K562 (cell line): ENCODE measurements around the gene CNOT9. TPM values are rescaled to one million over a fixed set of nuclear protein-coding genes. Genes with fewer than 3 reads are reported as not detected.

Experiments
- ATAC-seq: fragments of 200-7000 bp; cut with Tn5 transposase; 3 replicates; pipeline ENCODE4 v1.9.1; 2020; ENCODE audit warnings: moderate library complexity
- BruUV-seq: library from RNA; stranded (reverse); fragments of 400-500 nt; replicated peaks from 2 replicates; lab custom pipeline; 2021; lab: Mats Ljungman, UMichigan
- CTCF ChIA-PET: fragments of 300-600 bp; formaldehyde crosslinking; extraction: SDS; loops from one replicate; lab custom pipeline; 2021; ENCODE audit warnings: low intra/inter-chr PET ratio; lab: Yijun Ruan, JAX
- POLR2A ChIA-PET: fragments of 300-600, 350-650 bp; sonication (Branson Sonifier 250); formaldehyde crosslinking; extraction: SDS; loops from one replicate; lab custom pipeline; 2021; ENCODE audit warnings: antibody characterized with exemption, inconsistent platforms; lab: Yijun Ruan, JAX
- DNase-seq, 4 experiments: peaks; one replicate each; pipeline versions ENCODE4 v3.0.0 to v3.0.0-alpha.2; 2011 to 2018; ENCODE audit warnings: low spot score in 3 of 4, mixed read lengths in 3 of 4; ENCODE audit errors: extremely low read depth in 1 of 4
- FAIRE-seq: peaks from 2 replicates; lab custom pipeline; 2011; peaks lifted over from hg19 to GRCh38; lab: Jason Lieb, UNC
- H2AFZ ChIP-seq: 2 replicates; pipeline ENCODE4 v1.6.0; 2011; ENCODE audit warnings: low read depth, low read length, control low read depth, inconsistent platforms
- H3K27ac ChIP-seq: fragments of 200-600 bp; 3 replicates; pipeline ENCODE4 v1.8.0; 2011; ENCODE audit warnings: low read depth, mild to moderate bottlenecking, control low read depth, inconsistent platforms, low read length, moderate library complexity, mixed read lengths; ENCODE audit errors: extremely low read depth
- H3K27me3 ChIP-seq, 2 experiments: fragments of 300-600 bp in 1 of 2; 2 replicates in 1 of 2; 3 replicates in 1 of 2; pipeline versions ENCODE4 v1.6.0 to v1.8.0; 2011; ENCODE audit warnings: inconsistent platforms in 2 of 2, low read length in 2 of 2, mild to moderate bottlenecking in 1 of 2, mixed read lengths in 1 of 2, moderate library complexity in 1 of 2; ENCODE audit not compliant: control insufficient read depth in 2 of 2, insufficient read depth in 2 of 2
- H3K36me3 ChIP-seq: fragments of 300-600 bp; 3 replicates; pipeline ENCODE4 v1.8.0; 2011; ENCODE audit warnings: mild to moderate bottlenecking, low read length, inconsistent platforms; ENCODE audit not compliant: control insufficient read depth, insufficient read depth
- H3K4me1 ChIP-seq, 2 experiments: fragments of 200-600 bp in 1 of 2; replicated peaks in 1 of 2; 2 replicates in 1 of 2; 3 replicates in 1 of 2; pipeline versions ENCODE4 v1.5.1 to v1.8.0; 2011; ENCODE audit warnings: inconsistent platforms in 2 of 2, low read length in 2 of 2, mild to moderate bottlenecking in 1 of 2, mixed read lengths in 1 of 2, moderate library complexity in 1 of 2; ENCODE audit not compliant: control insufficient read depth in 2 of 2, insufficient read depth in 2 of 2
- H3K4me2 ChIP-seq: 2 replicates; pipeline ENCODE4 v1.6.1; 2011; ENCODE audit warnings: low read length, control low read depth, inconsistent platforms, mixed read lengths; ENCODE audit not compliant: insufficient read depth
- H3K4me3 ChIP-seq: fragments of 200-600 bp; sonication (generic), shearing (Covaris generic); 2 replicates; pipeline ENCODE4 v1.5.1; 2016; ENCODE audit warnings: control low read depth, inconsistent platforms
- H3K79me2 ChIP-seq: fragments of 200-600 bp; 3 replicates; pipeline ENCODE4 v1.8.0; 2011; ENCODE audit warnings: low read length, inconsistent platforms; ENCODE audit not compliant: control insufficient read depth, insufficient read depth
- H3K9ac ChIP-seq, 2 experiments: 2 replicates each; pipeline versions ENCODE4 v1.6.0 to v1.6.1; 2011; ENCODE audit warnings: low read depth in 2 of 2, low read length in 2 of 2, control low read depth in 1 of 2, inconsistent platforms in 1 of 2, mild to moderate bottlenecking in 1 of 2, mixed read lengths in 1 of 2; ENCODE audit not compliant: insufficient read depth in 1 of 2
- H3K9me1 ChIP-seq: one replicate; pipeline ENCODE4 v1.6.0; 2011; ENCODE audit warnings: inconsistent platforms, mild to moderate bottlenecking, low read length, moderate library complexity; ENCODE audit not compliant: control insufficient read depth, insufficient read depth
- H3K9me3 ChIP-seq: replicated peaks from 2 replicates; pipeline ENCODE4 v1.5.1; 2011; ENCODE audit warnings: low read depth, low read length, inconsistent platforms; ENCODE audit not compliant: control insufficient read depth, insufficient read depth
- H4K20me1 ChIP-seq: replicated peaks from 2 replicates; pipeline ENCODE4 v1.6.1; 2011; ENCODE audit warnings: low read length, inconsistent platforms, mixed read lengths; ENCODE audit not compliant: control insufficient read depth, insufficient read depth
- CBX5 ChIP-seq: IDR thresholded peaks from 2 replicates; pipeline ENCODE4 v1.6.1; 2014; ENCODE audit warnings: low read depth, borderline replicate concordance
- DPF2 ChIP-seq: fragments of 450-650 bp; IDR thresholded peaks from 2 replicates; pipeline ENCODE4 v1.6.1; 2016
- ELF1 ChIP-seq: fragments of 200-800 bp; sonication (Bioruptor generic); IDR thresholded peaks from 2 replicates; pipeline ENCODE4 v1.6.1; 2016; ENCODE audit warnings: missing genetic modification characterization, missing compliant biosample characterization
- GTF2A2 ChIP-seq: IDR thresholded peaks from 2 replicates; pipeline ENCODE4 v1.6.1; 2016; ENCODE audit warnings: mild to moderate bottlenecking, missing genetic modification characterization, missing compliant biosample characterization
- HEY1 ChIP-seq: fragments of 250-450 bp; sonication (Bioruptor Pico); IDR thresholded peaks from 2 replicates; pipeline ENCODE4 v1.5.0; 2020; ENCODE audit warnings: mild to moderate bottlenecking, moderate library complexity, borderline replicate concordance
- IRF2 ChIP-seq: sonication (generic); formaldehyde crosslinking; IDR thresholded peaks from 2 replicates; pipeline ENCODE4 v1.8.1; 2022; ENCODE audit warnings: mild to moderate bottlenecking, missing genetic modification reagents
- MTA2 ChIP-seq: fragments of 450-650 bp; IDR thresholded peaks from 2 replicates; pipeline ENCODE4 v1.6.1; 2016; ENCODE audit warnings: low read depth
- NCOA4 ChIP-seq: fragments of 450-650 bp; IDR thresholded peaks from 2 replicates; pipeline ENCODE4 v1.6.1; 2018; ENCODE audit warnings: mild to moderate bottlenecking; ENCODE audit not compliant: partially characterized antibody
- OTX1 ChIP-seq: fragments of 450-650 bp; formaldehyde crosslinking; IDR thresholded peaks from 2 replicates; pipeline ENCODE4 v1.4.0; 2022; ENCODE audit warnings: mild to moderate bottlenecking
- TAF7 ChIP-seq: fragments of 450-650 bp; IDR thresholded peaks from 2 replicates; pipeline ENCODE4 v1.6.1; 2016; ENCODE audit warnings: missing genetic modification characterization, missing compliant biosample characterization
- TEAD1 ChIP-seq, 2 experiments: fragments of 450-650 bp in 1 of 2; sonication (generic) in 1 of 2; formaldehyde crosslinking; IDR thresholded peaks; 2 replicates each; pipeline versions ENCODE4 v1.4.0 to v1.8.0; 2020 to 2022; ENCODE audit warnings: mild to moderate bottlenecking in 2 of 2, missing genetic modification reagents in 1 of 2
- TFAM ChIP-seq: fragments of 250-450 bp; sonication (Bioruptor Pico); conservative IDR thresholded peaks from 2 replicates; pipeline ENCODE4 v1.5.0; 2021; ENCODE audit warnings: mild to moderate bottlenecking, moderate library complexity
- ZC3H4 ChIP-seq: sonication (generic); formaldehyde crosslinking; IDR thresholded peaks from 2 replicates; pipeline ENCODE4 v1.9.0; 2021; ENCODE audit warnings: missing genetic modification reagents, borderline replicate concordance
- ZNF274 ChIP-seq: IDR thresholded peaks from 2 replicates; pipeline ENCODE4 v1.6.1; 2011; ENCODE audit warnings: low read depth, mild to moderate bottlenecking, low read length, moderate library complexity, borderline replicate concordance
- ZNF507 ChIP-seq: conservative IDR thresholded peaks from 2 replicates; pipeline ENCODE4 v1.6.1; 2017; ENCODE audit warnings: missing genetic modification characterization, missing compliant biosample characterization
- ZNF76 ChIP-seq: fragments of 250-450 bp; sonication (Bioruptor Pico); IDR thresholded peaks from 2 replicates; pipeline ENCODE4 v1.4.0; 2020; ENCODE audit warnings: mild to moderate bottlenecking, moderate library complexity, borderline replicate concordance
- ZNF79 ChIP-seq: fragments of 250-450 bp; sonication (Bioruptor Pico); IDR thresholded peaks from 2 replicates; pipeline ENCODE4 v1.4.0; 2020; ENCODE audit warnings: low read depth, mild to moderate bottlenecking, moderate library complexity
- ZSCAN29 ChIP-seq: fragments of 450-650 bp; IDR thresholded peaks from 2 replicates; pipeline ENCODE4 v1.6.1; 2017
- WGBS: fragments of 100-300 bp; shearing (Covaris generic); methylation state at CpG from one replicate; pipeline ENCODE4 v1.1.6; 2016; ENCODE audit warnings: low coverage, mixed read lengths; ENCODE audit not compliant: insufficient coverage; ENCODE audit errors: missing lambda C conversion rate; 5-methylcytosine and 5-hydroxymethylcytosine counted together
- in situ Hi-C: fragments of 300-500 bp; cut with MboI; formaldehyde crosslinking; loops from 4 replicates; pipeline ENCODE4 v1.15.0; 2018; ENCODE audit warnings: inconsistent platforms, mixed read lengths
- intact Hi-C: fragments of 100-400 bp; cut with micrococcal nuclease; formaldehyde crosslinking; loops from 2 replicates; pipeline ENCODE4 v1.14.2; 2022
- polyA plus RNA-seq, 8 experiments: library from polyadenylated mRNA; depleted of rRNA in 4 of 8; stranded (reverse) in 5 of 8; unstranded in 3 of 8; fragments of >200 nt; fragmentation: Nextera tagmentation in 2 of 8; fragmentation: Illumina TruSeq in 1 of 8; extraction: Ambion mirVana in 2 of 8; extraction: Trizol in 1 of 8; gene quantifications; 2 replicates each; pipeline versions ENCODE4 v1.2.1 to v1.2.3, GENCODE V29; 2011 to 2014; ENCODE audit warnings: inconsistent platforms in 1 of 8, missing spikeins in 1 of 8
- total RNA-seq, 7 experiments: library from RNA; depleted of rRNA in 6 of 7; stranded (reverse); fragments of >200 nt in 6 of 7; fragmentation: Illumina TruSeq in 2 of 7; extraction: Trizol in 2 of 7; gene quantifications; 2 replicates each; pipeline versions ENCODE4 v1.2.1 to v1.2.3, GENCODE V29; 2011 to 2021; ENCODE audit warnings: low replicate concordance in 1 of 7
- TF ChIP-seq, protein P1 (sequence below): sonication (generic); formaldehyde crosslinking; IDR thresholded peaks from 2 replicates; pipeline ENCODE4 v1.8.1; 2023; ENCODE audit warnings: mild to moderate bottlenecking, missing genetic modification reagents
- TF ChIP-seq, protein P2 (sequence below): fragments of 450-650 bp; conservative IDR thresholded peaks from 2 replicates; pipeline ENCODE4 v1.6.1; 2016; ENCODE audit warnings: missing genetic modification characterization, low read depth, mild to moderate bottlenecking, control low read depth, missing compliant biosample characterization

The CNOT9 gene
- total and polyA plus RNA-seq, 9 of the 15 experiments (the other 6 are each of a cell fraction or from before 2014, with no cell fraction given) = 19.0 to 82.6 (median 46.7) TPM

DNA sequence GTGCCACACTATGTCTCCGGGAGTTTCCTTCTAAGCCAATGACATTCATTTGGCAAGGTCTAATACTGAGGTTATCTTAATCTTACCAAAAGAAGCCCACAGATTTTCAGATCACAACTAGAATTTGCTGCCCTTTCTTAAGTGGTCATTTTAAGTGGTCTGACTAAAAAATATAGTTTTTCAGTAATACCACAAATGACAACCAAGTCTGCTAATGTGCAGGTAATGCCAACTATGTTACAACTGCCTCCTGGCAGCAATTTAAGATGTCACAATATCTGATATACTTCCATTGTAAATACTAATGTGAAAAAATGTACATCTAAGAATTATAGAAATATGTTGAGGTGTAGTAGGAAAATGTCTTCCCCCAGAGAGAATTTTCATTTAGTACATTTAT is 49.8 kb upstream of the CNOT9 start (continued):
- TF ChIP-seq, protein P1, sequence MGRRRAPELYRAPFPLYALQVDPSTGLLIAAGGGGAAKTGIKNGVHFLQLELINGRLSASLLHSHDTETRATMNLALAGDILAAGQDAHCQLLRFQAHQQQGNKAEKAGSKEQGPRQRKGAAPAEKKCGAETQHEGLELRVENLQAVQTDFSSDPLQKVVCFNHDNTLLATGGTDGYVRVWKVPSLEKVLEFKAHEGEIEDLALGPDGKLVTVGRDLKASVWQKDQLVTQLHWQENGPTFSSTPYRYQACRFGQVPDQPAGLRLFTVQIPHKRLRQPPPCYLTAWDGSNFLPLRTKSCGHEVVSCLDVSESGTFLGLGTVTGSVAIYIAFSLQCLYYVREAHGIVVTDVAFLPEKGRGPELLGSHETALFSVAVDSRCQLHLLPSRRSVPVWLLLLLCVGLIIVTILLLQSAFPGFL (CRISPR knock-in tag) = no peak
- no peak for TF ChIP-seq ZNF507 (tag)
- no peak for TF ChIP-seq TFAM
- no peak for TF ChIP-seq TEAD1 (CRISPR knock-in tag; IDR thresholded peaks at IDR 0.05)
- TF ChIP-seq NCOA4 = no peak
- TF ChIP-seq CBX5 = no peak
- no peak for TF ChIP-seq TAF7 (tag)
- TF ChIP-seq, all 486 proteins: peak for 0

DNA sequence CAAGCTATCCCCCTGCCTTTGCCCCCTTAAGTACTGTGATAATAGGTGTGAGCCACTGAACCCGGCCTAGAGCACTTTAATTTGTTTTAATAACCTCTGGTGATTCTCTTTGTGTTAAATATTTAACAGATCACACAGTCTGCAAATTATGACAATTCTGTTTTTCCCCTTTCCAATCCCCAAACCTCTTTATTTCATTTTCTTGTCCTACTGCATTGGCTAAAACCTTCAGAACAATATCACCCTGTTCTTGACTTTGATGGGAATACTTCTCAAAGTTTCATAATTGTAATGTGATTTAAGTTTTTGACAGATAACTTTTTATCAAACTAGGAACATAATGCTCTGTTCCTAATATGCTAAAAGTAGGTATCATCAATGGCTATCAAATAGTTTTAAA is 45.0 kb upstream of the CNOT9 start:
- FAIRE-seq = no peak
- in situ Hi-C loops = no loop called here
- no peak overlapping the region for H3K27ac ChIP-seq
- TF ChIP-seq IRF2 (CRISPR knock-in tag) = no peak
- no peak for TF ChIP-seq ZC3H4 (CRISPR knock-in tag)
- no peak for TF ChIP-seq ZSCAN29
- TF ChIP-seq DPF2 = no peak
- TF ChIP-seq ZNF79 (CRISPR knock-in tag) = no peak
- TF ChIP-seq, protein P2, sequence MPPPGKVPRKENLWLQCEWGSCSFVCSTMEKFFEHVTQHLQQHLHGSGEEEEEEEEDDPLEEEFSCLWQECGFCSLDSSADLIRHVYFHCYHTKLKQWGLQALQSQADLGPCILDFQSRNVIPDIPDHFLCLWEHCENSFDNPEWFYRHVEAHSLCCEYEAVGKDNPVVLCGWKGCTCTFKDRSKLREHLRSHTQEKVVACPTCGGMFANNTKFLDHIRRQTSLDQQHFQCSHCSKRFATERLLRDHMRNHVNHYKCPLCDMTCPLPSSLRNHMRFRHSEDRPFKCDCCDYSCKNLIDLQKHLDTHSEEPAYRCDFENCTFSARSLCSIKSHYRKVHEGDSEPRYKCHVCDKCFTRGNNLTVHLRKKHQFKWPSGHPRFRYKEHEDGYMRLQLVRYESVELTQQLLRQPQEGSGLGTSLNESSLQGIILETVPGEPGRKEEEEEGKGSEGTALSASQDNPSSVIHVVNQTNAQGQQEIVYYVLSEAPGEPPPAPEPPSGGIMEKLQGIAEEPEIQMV (tag) = no peak
- TF ChIP-seq MTA2 = no peak
- TF ChIP-seq ZNF274 = no peak
- TF ChIP-seq OTX1 = no peak
- no peak for TF ChIP-seq HEY1 (CRISPR knock-in tag)
- TF ChIP-seq GTF2A2 (tag) = no peak
- TF ChIP-seq ELF1 (tag) = no peak
- no peak for TF ChIP-seq ZNF76 (CRISPR knock-in tag)

More for the DNA sequence above, 45.0 kb upstream of the CNOT9 start:
- Histone ChIP-seq H3K79me2 (no peaks in the 10 kb centered on the region), H3K4me1 (no peaks in the 10 kb centered on the region), H3K9me1 (no peaks in the 10 kb centered on the region), H4K20me1 (no peaks in the 10 kb centered on the region), H3K4me3 (no peak overlapping the region), H3K27me3 (no peaks in the 10 kb centered on the region), H3K4me2 (no peak overlapping the region), H3K9me3 (no peaks in the 10 kb centered on the region), H2AFZ (no peak overlapping the region), H3K9ac (no peak overlapping the region), H3K36me3 (peaks cover 36% of the 10 kb centered on the region; the same call in 2 of the 3 replicates)
- BruUV-seq = no TSS peak
- WGBS = 100% methylated on average over 1 of the region's 1 CpG
- ATAC-seq (no peak), DNase-seq (no peak)
- intact Hi-C loops = no loop called here
- ChIA-PET POLR2A (no interaction called here), CTCF (no interaction called here)
